SIG-M5 (cell line): ENCODE data around the gene TACC2.
"Not testable (repeated sequence)": the region's sequence is repeated elsewhere in the genome, so short reads cannot be mapped to it uniquely, and the experiment has no call there.

Source experiments
- DNase-seq: peaks from one replicate; lab custom pipeline; 2025; lab: John Stamatoyannopoulos, UW

Gene TACC2

GRCh38 chr10:122197611-122198222, 208.8 kb downstream of the TACC2 start:
- no peak for DNase-seq

GRCh38 chr10:122198631-122199030, 209.7 kb downstream of the TACC2 start:
- no peak for DNase-seq

GRCh38 chr10:122199070-122199469, 210.1 kb downstream of the TACC2 start:
- DNase-seq, result no peak

DNA sequence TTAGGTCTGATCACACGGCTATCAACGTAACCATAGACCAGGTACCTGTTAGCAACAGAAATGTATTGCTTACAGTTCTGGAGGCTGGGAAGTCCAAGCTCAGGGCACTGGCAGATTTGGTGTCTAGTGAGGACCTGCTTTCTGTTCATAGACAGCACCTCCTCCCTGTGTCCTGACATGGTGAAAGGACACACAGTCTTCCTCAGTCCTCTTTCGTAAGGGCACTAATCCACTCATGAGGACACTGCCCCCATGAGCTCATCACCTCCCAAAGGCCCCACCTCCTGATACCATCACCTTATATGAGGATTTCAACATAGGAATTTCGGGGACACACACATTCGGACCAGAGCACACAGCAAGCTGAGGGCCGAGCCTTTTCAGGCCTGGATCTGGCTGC, 210.7 kb downstream of the TACC2 start:
- no peak for DNase-seq

DNA sequence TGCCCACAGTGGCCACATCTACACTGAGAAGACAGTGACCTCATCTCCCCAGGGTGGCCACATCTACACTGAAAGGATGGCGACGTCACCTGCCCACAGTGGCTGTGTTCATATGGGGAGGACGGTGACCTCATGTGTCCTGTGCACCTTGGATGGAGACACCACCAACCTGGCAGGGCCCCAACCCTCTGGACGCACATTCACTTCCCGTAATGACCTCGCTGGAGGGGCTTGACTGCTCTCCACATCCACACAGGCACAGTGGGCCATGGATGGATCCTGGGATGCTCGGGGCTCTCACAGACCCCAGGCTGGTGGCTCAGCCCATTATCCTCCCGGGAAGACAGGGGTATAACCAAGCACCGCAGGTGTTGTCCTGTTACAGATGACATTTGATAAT, 212.4 kb downstream of the TACC2 start:
- no peak for DNase-seq

DNA sequence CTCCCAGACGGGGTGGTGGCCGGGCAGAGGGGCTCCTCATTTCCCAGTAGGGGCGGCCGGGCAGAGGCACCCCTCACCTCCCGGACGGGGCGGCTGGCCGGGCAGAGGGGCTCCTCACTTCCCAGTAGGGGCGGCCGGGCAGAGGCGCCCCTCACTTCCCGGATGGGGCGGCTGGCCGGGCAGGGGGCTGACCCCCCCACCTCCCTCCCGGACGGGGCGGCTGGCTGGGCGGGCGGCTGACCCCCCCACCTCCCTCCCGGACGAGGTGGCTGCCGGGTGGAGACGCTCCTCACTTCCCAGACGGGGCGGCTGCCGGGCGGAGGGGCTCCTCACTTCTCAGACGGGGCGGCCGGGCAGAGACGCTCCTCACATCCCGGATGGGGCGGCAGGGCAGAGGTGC, 214.2 kb downstream of the TACC2 start:
- DNase-seq, result not testable (repeated sequence)

GRCh38 chr10:122204691-122205489, 215.9 kb downstream of the TACC2 start:
- DNase-seq, result no peak

GRCh38 chr10:122206471-122207065, 217.6 kb downstream of the TACC2 start:
- DNase-seq, result no peak

DNA sequence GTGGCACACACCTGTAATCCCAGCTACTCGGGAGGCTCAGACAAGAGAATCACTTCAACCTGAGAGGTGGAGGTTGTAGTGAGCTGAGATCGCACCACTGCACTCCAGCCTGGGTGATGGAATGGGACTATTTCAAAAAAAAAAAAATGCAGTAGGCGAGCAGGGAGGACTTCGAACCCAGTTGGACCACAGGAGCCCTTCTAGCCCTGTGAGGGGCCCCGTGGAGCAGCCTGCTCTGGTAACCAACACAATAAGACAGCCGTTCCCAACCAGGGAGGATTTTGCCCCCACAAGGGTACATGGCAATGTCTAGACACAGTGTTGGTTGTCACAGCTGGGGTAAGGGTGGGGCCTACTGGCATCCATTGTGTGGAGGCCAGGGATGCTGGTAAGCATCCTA, 218.2 kb downstream of the TACC2 start:
- DNase-seq, result no peak

DNA sequence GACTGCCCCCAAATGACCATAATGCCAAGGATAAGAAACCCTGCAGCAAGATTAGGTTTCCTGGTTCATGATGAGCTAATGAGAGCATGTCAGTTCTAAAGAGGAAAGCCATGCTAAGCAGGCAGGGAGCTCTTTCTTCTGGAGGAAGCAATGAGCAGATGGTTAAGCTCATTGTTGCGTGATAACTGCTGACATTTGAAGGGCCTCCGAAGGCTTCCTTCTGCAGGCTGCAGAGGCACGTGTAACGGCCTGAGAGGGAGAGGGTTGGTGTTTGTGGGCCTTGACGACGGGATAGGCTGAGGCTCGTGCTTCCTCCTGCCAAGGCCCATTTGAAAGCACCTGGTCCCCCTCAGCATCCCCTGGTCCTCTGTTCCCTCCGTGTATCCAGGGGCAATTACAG, 218.6 kb downstream of the TACC2 start:
- no peak for DNase-seq

- no peak for DNase-seq
These were observed 219.8 kb downstream of the TACC2 start for GRCh38 chr10:122208571-122209430.

GRCh38 chr10:122210481-122211265, 221.7 kb downstream of the TACC2 start:
- DNase-seq, result no peak

- no peak for DNase-seq
These were observed 224.4 kb downstream of the TACC2 start for GRCh38 chr10:122213364-122213763.

- DNase-seq, result no peak
These were observed 224.8 kb downstream of the TACC2 start for GRCh38 chr10:122213766-122214165.

DNA sequence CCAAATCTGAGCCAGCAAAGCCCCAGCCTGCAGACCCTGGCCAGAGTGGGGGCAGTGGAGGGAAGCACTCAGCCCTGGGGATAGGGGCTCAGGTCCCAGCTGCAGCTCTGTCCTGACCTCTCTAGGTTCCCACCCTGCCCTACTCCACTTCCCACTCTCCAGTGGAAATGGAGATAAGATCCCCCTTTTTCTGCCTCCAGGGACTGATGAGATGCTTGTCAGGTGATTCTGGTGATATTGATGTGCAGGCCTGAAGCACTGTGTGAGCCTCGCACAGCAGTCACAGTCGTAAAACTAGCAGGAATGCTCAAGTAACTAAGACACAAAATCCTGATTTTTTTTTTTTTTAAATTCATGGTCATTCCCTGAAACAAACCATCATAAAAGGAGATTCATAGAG, 227.1 kb downstream of the TACC2 start:
- no peak for DNase-seq

- DNase-seq, result no peak
These were observed 230.4 kb downstream of the TACC2 start for GRCh38 chr10:122219340-122219739.

DNA sequence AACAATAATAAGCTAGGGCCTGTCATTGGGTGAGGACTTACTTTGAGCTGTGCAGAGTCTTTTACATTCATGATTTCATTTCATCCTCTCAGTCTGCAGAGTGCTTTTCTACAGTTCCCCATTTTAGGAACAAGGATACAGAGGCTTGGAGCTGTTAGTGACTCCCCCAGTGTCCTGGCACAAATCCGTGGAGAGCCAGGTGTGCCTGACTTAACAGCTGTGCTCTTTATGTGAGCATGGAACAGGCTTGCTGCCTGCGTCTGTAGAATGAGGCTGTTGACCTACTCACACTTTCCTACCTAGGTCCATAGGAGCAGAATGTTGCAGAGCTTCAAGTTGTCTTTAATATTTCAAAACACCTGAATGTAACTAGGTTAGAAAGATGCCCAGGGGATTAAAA, 231.8 kb downstream of the TACC2 start:
- DNase-seq, result no peak

GRCh38 chr10:122221958-122222357, 233.0 kb downstream of the TACC2 start:
- no peak for DNase-seq

- no peak for DNase-seq
These were observed 233.7 kb downstream of the TACC2 start for GRCh38 chr10:122222638-122223037.

- no peak for DNase-seq
These were observed 235.2 kb downstream of the TACC2 start for GRCh38 chr10:122224159-122224558.

DNA sequence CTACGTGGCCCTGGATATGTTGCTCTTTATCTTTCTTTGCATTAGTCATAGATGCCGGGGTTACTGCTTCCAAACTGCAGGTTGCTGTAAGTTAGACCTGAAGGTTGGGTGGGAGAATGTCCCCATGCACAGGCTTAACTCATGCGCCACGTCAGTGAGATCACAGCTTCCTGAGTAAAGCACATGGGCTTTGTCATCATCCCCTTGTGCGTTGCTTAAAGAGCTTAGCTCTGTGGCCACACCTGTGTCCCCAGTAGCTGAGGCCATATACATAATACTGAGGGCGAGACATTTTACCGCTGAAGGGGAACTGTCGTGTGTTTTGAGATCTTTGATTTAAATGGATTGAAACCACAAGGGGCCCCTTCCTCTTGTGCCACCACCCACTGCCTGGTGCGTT, 236.4 kb downstream of the TACC2 start:
- DNase-seq, result no peak

DNA sequence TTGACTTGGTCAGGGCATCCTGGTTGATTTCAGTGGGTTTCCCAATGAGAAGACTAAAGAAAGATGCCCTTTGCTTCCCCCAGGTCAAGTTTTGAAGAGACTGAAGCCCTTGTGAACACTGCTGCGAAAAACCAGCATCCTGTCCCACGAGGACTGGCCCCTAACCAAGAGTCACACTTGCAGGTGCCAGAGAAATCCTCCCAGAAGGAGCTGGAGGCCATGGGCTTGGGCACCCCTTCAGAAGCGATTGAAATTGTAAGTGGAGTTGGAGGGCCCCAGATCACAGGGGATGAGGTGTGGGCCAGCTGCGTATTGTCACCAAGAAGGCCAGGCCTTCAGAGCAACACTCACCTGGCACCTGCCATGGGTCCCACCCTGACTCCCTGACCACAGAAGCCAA, 238.8 kb downstream of the TACC2 start:
- DNase-seq, result no peak
